GM12875 (cell line): Measurements from ENCODE around the gene MCHR1.
"Not testable (repeated sequence)": the region's sequence is repeated elsewhere in the genome, so short reads cannot be mapped to it uniquely, and the experiment has no call there.

ENCODE experiments used
- H3K4me3 ChIP-seq: one replicate; pipeline ENCODE4 v1.5.1; 2011; ENCODE audit warnings: low read depth, low read length, control low read depth
- CTCF ChIP-seq: IDR thresholded peaks from 2 replicates; pipeline ENCODE4 v1.5.1; 2011; ENCODE audit warnings: low read depth, mild to moderate bottlenecking, control low read depth, inconsistent platforms, low read length, moderate library complexity, borderline replicate concordance; ENCODE audit not compliant: insufficient read depth

MCHR1 gene

GRCh38 chr22:40671796-40672360 lies 7.4 kb upstream of the MCHR1 start:
- TF ChIP-seq CTCF: no peak
- H3K4me3 ChIP-seq: no peak overlapping the region

GRCh38 chr22:40673017-40673416 lies 6.3 kb upstream of the MCHR1 start:
- no peak for TF ChIP-seq CTCF

GRCh38 chr22:40674274-40674673 lies 5.0 kb upstream of the MCHR1 start:
- no peak overlapping the region for H3K4me3 ChIP-seq
- TF ChIP-seq CTCF: no peak

More at GRCh38 chr22:40673017-40673416, 6.3 kb upstream of the MCHR1 start:
- H3K4me3 ChIP-seq: no peak overlapping the region

DNA sequence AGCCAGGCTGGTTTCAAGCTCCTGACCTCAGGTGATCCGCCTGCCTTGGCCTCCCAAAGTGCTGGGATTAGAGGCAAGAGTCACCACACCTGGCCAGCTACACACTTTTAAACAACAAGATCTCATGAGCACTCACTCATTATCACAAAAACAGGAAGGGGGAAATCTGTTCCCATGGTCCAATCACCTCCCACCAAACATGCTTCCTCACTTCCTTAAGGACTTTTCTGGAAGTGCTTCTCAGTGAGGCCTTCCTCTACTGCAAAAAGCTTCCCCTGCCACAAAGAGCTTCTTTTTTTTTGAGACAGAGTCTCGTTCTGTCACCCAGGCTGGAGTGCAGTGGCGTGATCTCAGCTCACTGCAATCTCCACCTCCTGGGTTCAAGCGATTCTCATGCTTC lies 3.1 kb upstream of the MCHR1 start:
- H3K4me3 ChIP-seq: not testable (repeated sequence)

DNA sequence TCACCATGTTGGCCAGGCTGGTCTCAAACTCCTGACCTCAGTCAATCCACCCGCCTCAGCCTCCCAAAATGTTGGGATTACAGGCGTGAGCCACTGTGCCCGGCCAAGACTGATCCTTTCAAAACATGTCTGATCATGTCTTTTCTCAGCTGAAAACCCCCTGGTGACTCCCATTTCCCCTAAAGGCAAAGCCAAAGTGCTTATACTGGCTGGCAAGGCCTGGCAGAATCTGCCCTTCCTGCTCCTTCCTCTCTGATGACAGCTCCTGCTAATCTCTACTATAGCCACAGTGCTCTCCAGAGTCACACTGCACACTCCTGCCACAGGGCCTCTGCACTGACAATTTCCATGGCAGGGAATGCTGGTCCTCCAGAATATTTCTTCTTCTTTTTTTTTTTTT lies 2.6 kb upstream of the MCHR1 start:
- H3K4me3 ChIP-seq: no peak overlapping the region
- TF ChIP-seq CTCF: no peak

GRCh38 chr22:40678493-40679248 lies 613 bp upstream of the MCHR1 start:
- TF ChIP-seq CTCF: no peak
- no peak overlapping the region for H3K4me3 ChIP-seq

DNA sequence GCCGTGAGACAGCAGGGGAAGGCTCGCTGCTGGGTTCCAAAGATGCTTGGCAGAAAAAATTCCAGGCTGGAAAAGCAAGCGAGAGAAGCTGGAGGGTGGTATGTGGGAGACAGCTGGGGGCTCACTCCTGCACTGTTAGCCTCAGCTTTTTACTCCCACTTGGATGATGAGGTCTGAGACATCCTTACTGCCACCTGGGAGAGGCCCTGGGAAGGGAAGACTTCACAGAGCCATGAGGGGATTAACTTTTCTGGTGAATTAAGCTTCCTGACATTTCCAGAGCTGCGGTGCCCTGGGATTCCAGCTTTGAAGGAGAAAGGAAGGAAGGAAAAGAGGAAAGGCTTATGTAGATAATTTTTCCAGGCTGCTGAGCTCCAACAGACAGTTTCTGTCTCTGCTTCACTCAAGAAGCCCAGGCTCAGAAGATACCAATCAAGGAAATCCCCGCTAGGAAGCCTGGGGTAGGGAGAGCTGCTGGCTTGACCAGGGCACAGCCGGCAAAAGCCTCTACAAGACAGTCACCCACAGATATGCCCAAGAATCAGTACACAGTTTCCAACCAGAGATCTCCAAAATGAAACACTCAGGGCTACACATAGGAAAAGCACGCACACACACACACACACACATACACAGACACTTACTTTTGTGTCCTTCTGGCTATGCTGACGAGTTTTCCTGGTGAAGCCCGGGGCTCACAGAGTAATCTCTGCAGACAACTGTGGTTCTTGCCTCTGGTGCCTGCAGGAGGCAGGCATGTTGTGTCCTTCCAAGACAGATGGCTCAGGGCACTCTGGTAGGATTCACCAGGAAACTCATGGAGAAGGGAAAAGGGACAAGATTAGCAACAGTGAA lies 907 bp downstream of the MCHR1 start:
- no peak for TF ChIP-seq CTCF
- H3K4me3 ChIP-seq: no peak overlapping the region
